ENCODE measurements around the gene RPL22L1.

RPL22L1 gene

GRCh38 chr3:170876537-170876936 is 6.5 kb upstream of the RPL22L1 start:
- no peak for TF ChIP-seq CTCF (IDR thresholded peaks at IDR 0.05; ENCODE audit: poor library complexity, severe bottlenecking)
- DNase-seq (ENCODE audit: low spot score): no peak

GRCh38 chr3:170869239-170869590 is 780 bp downstream of the RPL22L1 start:
- DNase-seq (ENCODE audit: low spot score) (no peak), ATAC-seq (ENCODE audit: low read depth) (no peak)
- H3K27me3 ChIP-seq (ENCODE audit: insufficient read depth, poor library complexity, severe bottlenecking): no peaks in the 10 kb centered on the region

More at GRCh38 chr3:170876537-170876936, 6.5 kb upstream of the RPL22L1 start:
- H3K27me3 ChIP-seq (ENCODE audit: insufficient read depth, poor library complexity, severe bottlenecking): no peaks in the 10 kb centered on the region
- no peak for ATAC-seq (ENCODE audit: low read depth)
- H3K4me1 ChIP-seq (ENCODE audit: insufficient read depth, poor library complexity, severe bottlenecking): no peaks in the 10 kb centered on the region
- no peak overlapping the region for H3K27ac ChIP-seq (ENCODE audit: poor library complexity, severe bottlenecking)
- H3K9me3 ChIP-seq (ENCODE audit: severe bottlenecking): no peaks in the 10 kb centered on the region
- H3K4me3 ChIP-seq (ENCODE audit: severe bottlenecking): no peak overlapping the region
- no peaks in the 10 kb centered on the region for H3K36me3 ChIP-seq (ENCODE audit: low read depth)

GRCh38 chr3:170868577-170869238 is 1.3 kb downstream of the RPL22L1 start:
- H3K4me1 ChIP-seq (ENCODE audit: insufficient read depth, poor library complexity, severe bottlenecking): peaks cover 11% of the 10 kb centered on the region
- peak overlapping the region; percentile 74 for H3K4me3 ChIP-seq (ENCODE audit: severe bottlenecking)
- ATAC-seq (ENCODE audit: low read depth) (no peak), DNase-seq (ENCODE audit: low spot score) (no peak)
- H3K27ac ChIP-seq (ENCODE audit: poor library complexity, severe bottlenecking): peak overlapping the region; percentile 73
- no peaks in the 10 kb centered on the region for H3K9me3 ChIP-seq (ENCODE audit: severe bottlenecking)
- no peaks in the 10 kb centered on the region for H3K27me3 ChIP-seq (ENCODE audit: insufficient read depth, poor library complexity, severe bottlenecking)
- no peak for TF ChIP-seq CTCF (IDR thresholded peaks at IDR 0.05; ENCODE audit: poor library complexity, severe bottlenecking)
- H3K36me3 ChIP-seq (ENCODE audit: low read depth): peaks cover 40% of the 10 kb centered on the region

More at GRCh38 chr3:170869239-170869590, 780 bp downstream of the RPL22L1 start:
- no peaks in the 10 kb centered on the region for H3K9me3 ChIP-seq (ENCODE audit: severe bottlenecking)
- H3K4me1 ChIP-seq (ENCODE audit: insufficient read depth, poor library complexity, severe bottlenecking): peaks cover 11% of the 10 kb centered on the region
- H3K4me3 ChIP-seq (ENCODE audit: severe bottlenecking): peak overlapping the region; percentile 74
- peaks cover 40% of the 10 kb centered on the region for H3K36me3 ChIP-seq (ENCODE audit: low read depth)
- H3K27ac ChIP-seq (ENCODE audit: poor library complexity, severe bottlenecking): peak overlapping the region; percentile 73
- TF ChIP-seq CTCF (IDR thresholded peaks at IDR 0.05; ENCODE audit: poor library complexity, severe bottlenecking): no peak

- no peak for TF ChIP-seq CTCF (IDR thresholded peaks at IDR 0.05; ENCODE audit: poor library complexity, severe bottlenecking)
- no peaks in the 10 kb centered on the region for H3K27me3 ChIP-seq (ENCODE audit: insufficient read depth, poor library complexity, severe bottlenecking)
- ATAC-seq (ENCODE audit: low read depth) (no peak), DNase-seq (ENCODE audit: low spot score) (no peak)
- no peak overlapping the region for H3K4me3 ChIP-seq (ENCODE audit: severe bottlenecking)
- H3K9me3 ChIP-seq (ENCODE audit: severe bottlenecking): no peaks in the 10 kb centered on the region
- peak overlapping the region; percentile 73 for H3K27ac ChIP-seq (ENCODE audit: poor library complexity, severe bottlenecking)
- H3K36me3 ChIP-seq (ENCODE audit: low read depth): peaks cover 40% of the 10 kb centered on the region
- H3K4me1 ChIP-seq (ENCODE audit: insufficient read depth, poor library complexity, severe bottlenecking): peaks cover 11% of the 10 kb centered on the region
Measured at GRCh38 chr3:170867143-170867937, 2.7 kb downstream of the RPL22L1 start.
